Measurements from ENCODE around the gene TPRG1.

DNA sequence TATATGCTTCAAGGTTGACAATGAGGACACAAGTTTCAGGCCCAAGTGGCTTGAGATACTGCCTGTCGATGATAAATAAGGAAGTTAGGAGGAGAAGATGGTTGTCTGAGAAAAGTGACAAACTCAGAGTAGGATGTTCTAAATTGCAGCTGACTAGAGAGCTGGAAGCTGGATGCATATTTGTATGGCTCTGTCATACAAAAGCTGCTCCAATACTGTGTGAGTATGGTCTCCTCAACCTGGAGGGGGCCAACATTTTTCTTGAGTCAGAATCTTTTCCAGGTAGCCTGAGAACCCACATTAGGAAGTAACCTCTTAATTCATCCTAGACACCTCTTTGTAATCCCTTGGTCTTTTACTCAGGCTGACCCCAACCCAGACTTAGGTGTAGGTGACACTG, 28.4 kb upstream of the TPRG1 start:
- TF ChIP-seq POLR2A (IDR thresholded peaks at IDR 0.05; ENCODE audit: low read length) (no peak), GATA1 (IDR thresholded peaks at IDR 0.05; ENCODE audit: low read depth, low read length) (no peak)

Data from erythroblast (primary cell).